C4-2B (cell line): ENCODE results near the gene OR11A1.

Experiments used
- CTCF ChIP-seq: fragments of 450-650 bp; conservative IDR thresholded peaks from 2 replicates; pipeline ENCODE4 v1.5.1; 2017; ENCODE audit warnings: mild to moderate bottlenecking
- ZFX ChIP-seq: fragments of 450-650 bp; IDR thresholded peaks from 2 replicates; pipeline ENCODE4 v1.6.1; 2017

GRCh38 chr6:29489286-29489685 is 32.4 kb upstream of the OR11A1 start:
- TF ChIP-seq CTCF = no peak
- TF ChIP-seq ZFX = no peak
